SH-SY5Y (cell line): ENCODE measurements around the gene STYXL2.

Experiments
- GATA2 ChIP-seq: IDR thresholded peaks from 2 replicates; pipeline ENCODE4 v1.6.1; 2011; ENCODE audit warnings: mild to moderate bottlenecking, low read depth, low read length
- GATA3 ChIP-seq: IDR thresholded peaks from 2 replicates; pipeline ENCODE4 v1.6.1; 2011; ENCODE audit warnings: low read depth, mild to moderate bottlenecking, low read length, moderate library complexity

DNA sequence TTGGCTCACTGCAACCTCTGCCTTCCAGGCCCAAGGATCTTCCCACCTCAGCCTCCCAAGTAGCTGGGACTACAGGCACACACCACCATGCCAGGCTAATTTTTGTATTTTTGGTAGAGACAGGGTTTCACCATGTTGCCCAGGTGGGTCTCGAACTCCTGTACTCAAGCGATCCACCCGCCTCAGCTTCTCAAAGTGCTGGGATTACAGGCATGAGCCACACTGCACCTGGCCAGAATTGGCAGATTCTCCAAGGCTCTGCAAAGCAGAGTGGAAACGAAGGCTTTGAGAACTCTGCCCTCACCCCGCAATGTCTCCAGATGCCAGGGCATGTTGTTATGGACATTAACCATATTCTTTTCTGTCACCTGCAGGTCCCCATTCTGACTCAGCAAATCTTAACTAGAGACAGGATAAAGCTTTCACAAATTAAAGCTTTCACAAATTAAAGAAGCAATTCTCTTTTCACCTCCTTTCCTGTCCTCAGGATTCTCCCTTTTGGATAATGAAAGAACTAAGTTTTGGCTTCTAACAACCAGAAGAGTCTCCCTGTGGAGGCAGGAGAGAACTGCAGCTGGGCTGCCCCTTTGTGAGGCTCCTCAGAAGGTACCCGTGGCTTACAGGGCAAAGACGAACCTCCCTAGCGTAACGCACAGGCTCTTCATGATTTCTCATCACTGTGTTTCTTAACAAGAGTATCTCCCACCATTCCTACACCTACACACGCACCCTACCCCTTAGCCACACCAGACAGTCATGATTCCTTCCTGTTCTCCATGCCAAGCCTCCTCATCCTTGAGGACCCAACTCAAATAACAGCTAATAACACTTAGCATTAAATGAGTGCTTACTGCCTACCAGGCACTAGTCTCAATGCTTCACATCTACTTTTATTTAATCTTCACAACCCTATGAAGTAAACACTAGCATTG, 33.5 kb upstream of the STYXL2 start:
- TF ChIP-seq GATA3: no peak
- TF ChIP-seq GATA2: no peak
